GM13976 (cell line): Measurements from ENCODE around the gene NRTN.
"Not testable (repeated sequence)": the region's sequence is repeated elsewhere in the genome, so short reads cannot be mapped to it uniquely, and the experiment has no call there.

Source experiments
- DNase-seq: peaks from one replicate; pipeline ENCODE4 v3.0.0; 2012; ENCODE audit warnings: low spot score
- in situ Hi-C: fragments of 300-500 bp; cut with MboI; formaldehyde crosslinking; loops from one replicate; pipeline ENCODE4 v1.12.0; 2022; ENCODE audit warnings: low sequenced_read_pairs, mixed read lengths, inconsistent platforms; ENCODE audit not compliant: unreplicated experiment
- TF ChIP-seq, protein P1 (sequence below): IDR thresholded peaks from 2 replicates; pipeline ENCODE4 v1.5.1; 2012; ENCODE audit warnings: borderline replicate concordance, mild to moderate bottlenecking; ENCODE audit not compliant: insufficient read depth; ENCODE audit errors: extremely low read depth, missing control alignments, control extremely low read depth

The NRTN gene

DNA sequence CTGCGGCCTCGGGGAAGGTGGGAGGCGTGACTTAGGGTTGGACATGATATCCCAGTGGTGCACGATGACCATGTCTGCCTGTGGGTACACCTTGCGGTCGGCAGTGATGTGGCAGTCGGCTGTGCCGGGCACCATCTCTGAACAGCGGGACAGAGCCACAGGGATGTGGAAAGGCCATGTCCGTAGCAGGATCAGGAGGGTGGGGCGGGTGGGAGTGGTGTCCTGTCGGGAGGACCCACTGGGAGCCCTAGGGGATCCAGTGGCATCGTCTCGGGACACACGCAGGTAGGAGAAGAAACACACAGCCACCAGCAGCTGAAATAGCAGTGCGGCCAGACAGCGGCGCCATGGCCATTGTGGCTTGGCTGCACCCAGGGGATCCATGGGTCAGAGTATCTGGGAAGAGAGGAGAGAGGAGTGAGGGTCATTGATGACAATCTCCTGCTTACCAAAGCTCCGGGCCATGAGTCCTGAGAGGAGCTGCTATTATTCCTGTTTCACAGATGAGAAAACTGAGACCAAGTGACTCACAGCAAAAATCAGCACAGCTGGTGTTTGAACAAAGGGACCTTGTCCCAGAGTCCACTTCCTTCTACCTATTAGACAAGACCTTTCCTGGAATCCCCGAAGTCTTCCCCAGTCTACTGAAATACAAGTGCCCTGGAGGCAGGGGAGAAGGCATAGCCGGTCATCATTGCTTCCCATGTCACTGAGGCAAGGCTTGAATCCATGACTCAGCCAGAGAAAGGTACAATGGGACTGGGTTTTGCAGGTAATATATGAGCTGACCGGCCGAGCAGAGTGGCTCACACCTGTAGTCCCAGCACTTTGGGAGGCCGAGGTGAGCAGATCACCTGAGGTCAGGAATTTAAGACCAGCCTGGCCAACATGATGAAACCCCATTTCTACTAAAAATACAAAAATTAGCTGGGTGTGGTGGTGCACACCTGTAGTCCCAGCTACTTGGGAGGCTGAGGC lies 39.9 kb downstream of the NRTN start:
- no peak for DNase-seq
- in situ Hi-C loops: no loop called here
- TF ChIP-seq, protein P1, sequence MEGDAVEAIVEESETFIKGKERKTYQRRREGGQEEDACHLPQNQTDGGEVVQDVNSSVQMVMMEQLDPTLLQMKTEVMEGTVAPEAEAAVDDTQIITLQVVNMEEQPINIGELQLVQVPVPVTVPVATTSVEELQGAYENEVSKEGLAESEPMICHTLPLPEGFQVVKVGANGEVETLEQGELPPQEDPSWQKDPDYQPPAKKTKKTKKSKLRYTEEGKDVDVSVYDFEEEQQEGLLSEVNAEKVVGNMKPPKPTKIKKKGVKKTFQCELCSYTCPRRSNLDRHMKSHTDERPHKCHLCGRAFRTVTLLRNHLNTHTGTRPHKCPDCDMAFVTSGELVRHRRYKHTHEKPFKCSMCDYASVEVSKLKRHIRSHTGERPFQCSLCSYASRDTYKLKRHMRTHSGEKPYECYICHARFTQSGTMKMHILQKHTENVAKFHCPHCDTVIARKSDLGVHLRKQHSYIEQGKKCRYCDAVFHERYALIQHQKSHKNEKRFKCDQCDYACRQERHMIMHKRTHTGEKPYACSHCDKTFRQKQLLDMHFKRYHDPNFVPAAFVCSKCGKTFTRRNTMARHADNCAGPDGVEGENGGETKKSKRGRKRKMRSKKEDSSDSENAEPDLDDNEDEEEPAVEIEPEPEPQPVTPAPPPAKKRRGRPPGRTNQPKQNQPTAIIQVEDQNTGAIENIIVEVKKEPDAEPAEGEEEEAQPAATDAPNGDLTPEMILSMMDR: no peak

DNA sequence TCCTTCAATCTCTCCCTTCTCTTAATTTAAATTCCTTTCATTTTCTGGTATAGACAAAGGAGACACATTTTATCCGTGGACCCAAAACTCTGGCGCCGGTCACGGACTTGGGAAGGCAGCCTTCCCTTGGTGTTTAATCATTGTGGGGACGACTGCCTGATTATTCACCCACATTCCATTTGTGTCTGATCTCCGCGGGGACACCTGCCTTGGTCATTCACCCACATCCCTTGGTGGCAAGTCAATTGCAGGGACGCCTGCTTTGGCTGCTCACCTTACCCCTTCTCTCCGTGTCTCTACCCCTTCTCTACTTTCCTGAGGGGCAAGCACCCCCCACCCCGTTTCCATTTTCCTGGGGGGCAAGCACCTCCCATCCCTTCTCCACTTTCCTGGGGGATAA lies 43.0 kb downstream of the NRTN start:
- in situ Hi-C loops, DNase-seq: not testable (repeated sequence)

DNA sequence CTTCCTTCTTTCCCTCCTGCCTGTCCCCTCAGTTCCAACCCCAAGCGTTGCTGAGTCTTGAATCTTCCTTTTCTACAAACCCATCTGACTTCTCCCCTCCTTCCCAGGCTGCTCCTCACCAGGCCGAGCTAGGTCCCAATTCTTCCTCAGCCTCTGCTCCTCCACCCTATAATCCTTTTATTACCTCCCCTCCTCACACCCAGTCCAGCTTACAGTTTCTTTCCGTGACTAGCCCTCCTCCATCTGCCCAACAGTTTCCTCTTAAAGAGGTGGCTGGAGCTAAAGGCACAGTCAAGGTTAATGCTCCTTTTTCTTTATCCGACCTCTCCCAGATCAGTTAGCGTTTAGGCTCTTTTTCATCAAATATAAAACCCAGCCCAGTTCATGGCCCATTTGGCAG lies 43.8 kb downstream of the NRTN start:
- DNase-seq, in situ Hi-C loops: not testable (repeated sequence)

DNA sequence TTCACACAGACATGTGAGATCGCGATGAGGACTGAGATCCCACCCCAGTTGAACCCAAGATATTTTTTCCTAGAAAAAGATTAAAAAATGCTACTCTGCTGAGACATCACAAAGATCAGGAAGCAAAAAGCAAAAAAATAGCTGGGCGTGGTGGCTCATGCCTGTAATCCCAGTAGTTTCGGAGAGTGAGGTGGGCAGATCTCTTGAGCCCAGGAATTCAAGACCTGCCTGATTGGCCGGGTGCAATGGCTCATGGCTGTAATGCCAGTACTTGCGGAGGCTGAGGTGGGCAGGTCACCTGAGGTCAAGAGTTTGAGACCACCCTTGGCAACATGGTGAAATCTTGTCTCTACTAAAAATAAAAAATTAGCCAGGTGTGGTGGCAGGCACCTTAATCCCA lies 45.3 kb downstream of the NRTN start:
- TF ChIP-seq, protein P1: no peak
- DNase-seq: no peak
- in situ Hi-C loops: no loop called here

DNA sequence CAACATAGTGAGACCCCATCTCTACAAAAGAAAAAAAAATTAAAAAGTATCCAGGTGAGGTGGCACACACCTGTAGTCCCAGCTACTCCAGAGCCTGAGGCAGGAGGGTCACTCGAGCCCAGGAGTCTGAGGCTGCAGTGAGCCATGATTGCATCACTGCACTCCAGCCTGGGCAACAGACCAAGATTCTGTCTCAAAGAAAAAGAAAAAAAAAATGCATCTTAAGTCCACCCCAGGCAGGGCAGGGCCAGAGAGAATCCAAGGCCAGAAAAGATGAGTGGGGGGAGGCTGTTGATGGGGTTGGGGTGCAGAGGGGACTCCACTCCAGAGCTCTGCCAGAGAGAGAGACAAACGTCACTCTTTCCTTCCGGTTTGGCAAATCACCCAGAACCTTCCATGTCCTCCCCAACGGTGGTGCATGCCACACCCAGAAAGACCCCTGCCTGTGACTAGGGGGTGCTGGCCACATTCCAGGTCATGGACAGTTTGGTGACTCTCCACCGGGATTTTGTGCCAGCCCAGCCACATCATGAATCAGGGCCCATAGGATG lies 46.0 kb downstream of the NRTN start:
- TF ChIP-seq, protein P1: no peak
- in situ Hi-C loops: no loop called here
- no peak for DNase-seq

DNA sequence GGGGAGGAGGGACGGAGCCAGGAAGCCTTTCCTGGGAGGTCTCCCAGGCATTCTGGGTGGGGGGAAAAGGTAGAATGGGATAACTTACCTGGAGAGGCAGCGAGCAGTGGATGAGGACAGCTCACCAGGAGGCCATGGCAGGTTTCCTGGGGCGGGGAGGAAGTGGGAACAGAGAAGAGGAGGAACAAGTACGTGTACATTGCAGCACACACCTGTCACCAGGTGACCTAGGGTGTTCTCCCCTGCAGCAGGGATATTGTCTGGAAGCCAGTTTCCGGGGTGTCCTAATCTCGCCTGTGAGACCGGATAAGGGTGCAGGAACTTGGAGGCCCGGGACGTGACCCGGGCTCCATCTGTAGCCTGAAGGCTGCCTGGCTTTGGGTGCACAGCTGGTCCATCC lies 46.4 kb downstream of the NRTN start, which contains the start of gene FUT3:
TSS of gene FUT3 (minus strand) at position 148 of the 400 bp plus-strand sequence.
- TF ChIP-seq, protein P1: no peak
- no peak for DNase-seq
- in situ Hi-C loops: no loop called here

DNA sequence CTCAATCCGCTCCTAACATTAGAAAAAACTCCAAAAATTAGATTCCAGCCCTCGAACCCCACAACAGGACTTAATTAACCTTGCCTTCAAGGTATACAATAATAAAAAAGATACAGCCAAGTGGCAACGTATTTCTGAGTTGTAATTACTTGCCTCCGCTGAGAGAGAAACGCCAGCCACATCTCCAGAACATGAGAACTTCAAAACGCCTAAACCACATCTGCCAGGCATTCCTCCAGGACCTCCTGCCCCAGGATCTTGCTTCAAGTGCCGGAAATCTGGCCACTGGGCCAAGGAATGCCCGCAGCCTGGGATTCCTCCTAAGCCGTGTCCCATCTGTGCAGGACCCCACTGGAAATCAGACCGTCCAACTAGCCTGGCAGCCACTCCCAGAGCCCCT lies 49.3 kb downstream of the NRTN start:
- in situ Hi-C loops, DNase-seq: not testable (repeated sequence)

DNA sequence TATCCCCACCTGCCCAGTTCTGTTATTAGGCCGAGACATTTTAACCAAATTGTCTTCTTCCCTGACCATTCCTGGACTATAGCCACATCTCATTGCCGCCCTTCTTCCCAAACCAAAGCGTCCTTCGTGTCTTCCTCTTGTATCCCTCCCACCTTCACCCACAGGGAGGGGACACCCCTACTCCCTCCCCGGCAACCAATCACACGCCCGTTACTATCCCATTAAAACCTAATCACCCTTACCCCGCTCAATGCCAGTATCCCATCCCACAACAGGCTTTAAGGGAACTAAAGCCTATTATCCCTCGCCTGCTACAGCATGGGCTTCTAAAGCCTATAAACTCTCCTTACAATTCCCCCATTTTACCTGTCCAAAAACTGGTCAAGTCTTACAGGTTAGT lies 50.3 kb downstream of the NRTN start:
- DNase-seq, in situ Hi-C loops: not testable (repeated sequence)
